Stimulated activated CD4-positive, alpha-beta T cell treated with anti-CD3 and anti-CD28 coated beads, TNF-alpha, amount 100 ng/mL, for 24 hours (primary cell): ENCODE results near the gene IGSF3.

ENCODE experiments used
- DNase-seq, 3 experiments: peaks; one replicate each; pipeline ENCODE4 v3.0.0-alpha.2; 2020; ENCODE audit warnings: low read depth in 3 of 3

The IGSF3 gene

DNA sequence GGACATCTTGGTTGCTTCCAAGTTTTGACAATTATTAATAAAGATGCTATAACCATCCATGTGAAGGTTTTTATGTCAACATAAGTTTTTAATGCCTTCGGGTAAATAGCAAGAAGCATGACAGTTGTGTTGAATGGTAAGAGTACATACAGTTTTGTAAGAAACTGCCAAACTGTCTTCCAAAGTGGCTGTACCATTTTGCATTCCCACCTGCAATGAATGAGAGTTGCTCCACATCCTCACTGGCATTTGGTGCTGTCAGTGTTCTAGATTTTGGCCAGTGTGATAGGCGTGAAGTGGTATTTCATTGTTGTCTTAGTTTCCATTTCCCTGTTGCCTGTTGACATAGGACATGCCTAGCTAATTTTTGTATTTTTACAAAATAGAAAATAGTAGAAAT is 142.1 kb downstream of the IGSF3 start:
- no peak for DNase-seq
